GM18907 (cell line): ENCODE measurements around the gene REEP6.
"Not testable (repeated sequence)": the region's sequence is repeated elsewhere in the genome, so short reads cannot be mapped to it uniquely, and the experiment has no call there.

Source experiments
- ATAC-seq: cut with Tn5 transposase; IDR thresholded peaks from one replicate; pipeline ENCODE4 v1.9.1; 2021; ENCODE audit warnings: mild to moderate bottlenecking, moderate library complexity; ENCODE audit not compliant: unreplicated experiment

Gene REEP6

GRCh38 chr19:1505991-1506881, 15.3 kb downstream of the REEP6 start:
- ATAC-seq, result no peak

GRCh38 chr19:1507192-1507660, 16.2 kb downstream of the REEP6 start:
- no peak for ATAC-seq

- peak; percentile 55 for ATAC-seq
These were observed 17.0 kb downstream of the REEP6 start for GRCh38 chr19:1507763-1508506.

- ATAC-seq, result no peak
These were observed 17.5 kb downstream of the REEP6 start for GRCh38 chr19:1508507-1508856.

GRCh38 chr19:1509602-1510441, 18.8 kb downstream of the REEP6 start:
- ATAC-seq, result no peak

GRCh38 chr19:1510442-1510806, 19.4 kb downstream of the REEP6 start:
- ATAC-seq, result no peak

- no peak for ATAC-seq
These were observed 19.8 kb downstream of the REEP6 start for GRCh38 chr19:1510807-1511206.

- ATAC-seq, result no peak
These were observed 20.6 kb downstream of the REEP6 start for GRCh38 chr19:1511318-1512317.

GRCh38 chr19:1512671-1513498, 21.9 kb downstream of the REEP6 start, which contains the start of gene ADAMTSL5:
Gene ADAMTSL5, minus strand, starts transcription at chr19:1513019. Its CDS starts 2,076 bp downstream, at chr19:1510943.
- no peak for ATAC-seq

GRCh38 chr19:1513499-1514294, 22.7 kb downstream of the REEP6 start:
- ATAC-seq, result no peak

GRCh38 chr19:1514295-1514661, 23.3 kb downstream of the REEP6 start:
- no peak for ATAC-seq

- ATAC-seq, result no peak
These were observed 24.2 kb downstream of the REEP6 start for GRCh38 chr19:1514986-1515721.

- ATAC-seq, result no peak
These were observed 25.4 kb downstream of the REEP6 start for GRCh38 chr19:1516395-1516753.

- ATAC-seq, result no peak
These were observed 27.5 kb downstream of the REEP6 start for GRCh38 chr19:1518471-1518870.

GRCh38 chr19:1519802-1520201, 28.8 kb downstream of the REEP6 start:
- ATAC-seq, result not testable (repeated sequence)

- ATAC-seq, result no peak
These were observed 29.3 kb downstream of the REEP6 start for GRCh38 chr19:1520203-1520780.

GRCh38 chr19:1521636-1522035, 30.7 kb downstream of the REEP6 start:
- no peak for ATAC-seq
